ENCODE results near the gene PDZD2.

The PDZD2 gene

DNA sequence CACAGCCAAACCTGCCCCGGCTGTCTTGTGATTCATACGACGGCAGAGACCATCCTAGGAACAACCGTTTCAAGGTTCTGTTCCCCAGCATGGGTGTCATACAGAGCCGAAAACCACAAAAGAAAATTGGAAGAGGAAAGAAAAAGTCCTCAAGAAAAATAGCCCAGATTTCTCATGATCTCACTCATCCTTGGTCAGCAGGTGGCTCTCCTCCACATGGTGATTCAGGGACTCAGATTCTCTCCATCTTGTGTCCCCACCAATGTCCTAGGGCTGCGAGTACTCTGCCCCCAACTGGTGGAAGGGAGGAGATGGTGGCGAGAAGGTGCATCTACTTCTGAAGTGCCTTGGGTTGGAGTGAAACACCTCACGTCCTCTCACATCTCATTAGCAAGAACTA, 25.6 kb downstream of the PDZD2 start:
- TF ChIP-seq CTCF (IDR thresholded peaks at IDR 0.05; ENCODE audit: low read depth, low read length), result no peak
- no peak overlapping the region for H3K4me3 ChIP-seq (ENCODE audit: low read depth, low read length)

GRCh38 chr5:31671339-31671741, 32.4 kb downstream of the PDZD2 start:
- TF ChIP-seq CTCF (IDR thresholded peaks at IDR 0.05; ENCODE audit: low read depth, low read length), result no peak
- no peak overlapping the region for H3K4me3 ChIP-seq (ENCODE audit: low read depth, low read length)

GRCh38 chr5:31674371-31674951, 35.5 kb downstream of the PDZD2 start:
- no peak overlapping the region for H3K4me3 ChIP-seq (ENCODE audit: low read depth, low read length)
- no peak for TF ChIP-seq CTCF (IDR thresholded peaks at IDR 0.05; ENCODE audit: low read depth, low read length)

- no peak for TF ChIP-seq CTCF (IDR thresholded peaks at IDR 0.05; ENCODE audit: low read depth, low read length)
- no peak overlapping the region for H3K4me3 ChIP-seq (ENCODE audit: low read depth, low read length)
Observed at GRCh38 chr5:31675472-31675871, 36.5 kb downstream of the PDZD2 start.

DNA sequence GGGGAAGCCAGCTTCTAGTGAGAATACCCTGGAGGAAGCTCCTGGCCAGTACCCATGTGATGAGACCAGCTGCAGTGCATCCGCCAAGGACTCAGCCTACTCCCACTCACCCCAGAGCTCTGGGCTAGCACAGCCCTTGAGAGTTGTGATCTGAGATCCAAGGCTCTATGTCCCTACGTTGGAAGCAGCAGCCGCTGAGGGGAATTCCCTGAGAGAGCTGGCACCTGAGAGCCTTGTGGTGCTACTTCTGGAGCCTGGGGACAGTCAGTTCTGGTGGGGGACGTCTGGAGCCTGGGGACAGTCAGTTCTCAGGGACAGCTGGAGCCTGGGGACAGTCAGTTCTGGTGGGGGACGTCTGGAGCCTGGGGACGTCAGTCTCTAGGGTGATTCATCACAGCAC, 39.2 kb downstream of the PDZD2 start:
- TF ChIP-seq CTCF (IDR thresholded peaks at IDR 0.05; ENCODE audit: low read depth, low read length), result no peak
- H3K4me3 ChIP-seq (ENCODE audit: low read depth, low read length), result no peak overlapping the region

GRCh38 chr5:31680528-31680927, 41.6 kb downstream of the PDZD2 start:
- TF ChIP-seq CTCF (IDR thresholded peaks at IDR 0.05; ENCODE audit: low read depth, low read length), result no peak
- no peak overlapping the region for H3K4me3 ChIP-seq (ENCODE audit: low read depth, low read length)

- TF ChIP-seq CTCF (IDR thresholded peaks at IDR 0.05; ENCODE audit: low read depth, low read length), result no peak
Observed at GRCh38 chr5:31682025-31682424, 43.1 kb downstream of the PDZD2 start.

More at GRCh38 chr5:31682025-31682424, 43.1 kb downstream of the PDZD2 start:
- no peak overlapping the region for H3K4me3 ChIP-seq (ENCODE audit: low read depth, low read length)

All from WI38 (cell line).